Measurements from ENCODE around the gene IL17RA.
A peak's percentile ranks its signal among the peaks of the same experiment; 100 is the strongest.
"Not testable (repeated sequence)": the region's sequence is repeated elsewhere in the genome, so short reads cannot be mapped to it uniquely, and the experiment has no call there.

IL17RA gene

DNA sequence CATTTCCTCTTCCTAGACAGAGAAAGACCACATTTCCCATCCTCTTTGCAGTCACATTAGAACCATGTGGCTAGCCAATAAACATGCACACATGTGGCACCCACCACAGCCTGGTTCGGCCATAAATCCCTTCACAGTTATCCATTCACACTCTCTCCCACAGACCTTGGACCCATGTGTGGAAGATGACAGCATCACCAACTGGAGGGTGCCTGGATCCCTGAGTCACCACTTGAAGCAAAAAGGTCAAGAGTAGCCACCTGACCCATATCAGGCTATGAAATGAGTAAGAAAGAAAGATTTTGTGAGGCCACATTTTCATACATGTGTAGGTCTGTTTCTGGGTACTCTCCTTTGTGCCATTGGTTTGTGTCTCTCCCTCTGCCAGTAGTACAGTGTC, 45.4 kb downstream of the IL17RA start:
- DNase-seq = no peak

DNA sequence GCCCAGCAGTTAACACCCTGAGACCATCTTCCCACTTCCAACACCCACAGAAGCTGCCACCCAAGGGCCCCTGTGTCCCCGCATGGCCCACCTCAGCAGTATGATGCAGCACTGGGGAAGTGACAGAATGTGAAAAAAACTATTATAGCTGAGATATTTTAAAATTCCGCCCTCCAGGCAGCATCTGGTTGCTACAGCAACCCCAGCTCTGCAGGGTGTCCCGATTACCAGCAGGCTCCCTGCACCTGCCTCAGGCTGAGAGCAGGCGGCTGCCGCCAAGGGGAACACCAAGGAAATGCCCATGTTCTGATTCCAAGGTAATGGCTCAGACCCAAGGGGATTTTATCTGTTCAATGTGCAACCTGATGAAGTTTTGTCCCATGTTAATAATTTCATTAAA, 46.9 kb downstream of the IL17RA start:
- DNase-seq = peak; percentile 29

DNA sequence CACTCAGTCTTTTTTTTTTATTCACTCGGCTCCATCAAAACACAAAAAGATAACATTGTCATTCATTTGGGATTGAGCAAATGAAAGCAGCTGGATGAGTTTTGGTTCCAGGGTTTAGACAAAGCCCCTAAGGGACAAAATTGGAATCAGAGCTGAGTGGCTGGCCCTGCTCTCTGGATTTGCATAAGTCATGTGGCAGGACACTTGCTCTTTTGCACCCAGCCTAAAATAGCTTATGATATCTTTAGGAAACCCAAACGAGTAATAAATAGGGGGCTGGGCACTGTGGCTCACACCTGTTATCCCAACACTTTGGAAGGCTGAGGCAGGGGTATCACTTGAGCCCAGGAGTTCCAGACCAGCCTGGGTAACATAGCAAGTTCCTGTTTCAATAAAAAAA, 47.3 kb downstream of the IL17RA start:
- no peak for DNase-seq

DNA sequence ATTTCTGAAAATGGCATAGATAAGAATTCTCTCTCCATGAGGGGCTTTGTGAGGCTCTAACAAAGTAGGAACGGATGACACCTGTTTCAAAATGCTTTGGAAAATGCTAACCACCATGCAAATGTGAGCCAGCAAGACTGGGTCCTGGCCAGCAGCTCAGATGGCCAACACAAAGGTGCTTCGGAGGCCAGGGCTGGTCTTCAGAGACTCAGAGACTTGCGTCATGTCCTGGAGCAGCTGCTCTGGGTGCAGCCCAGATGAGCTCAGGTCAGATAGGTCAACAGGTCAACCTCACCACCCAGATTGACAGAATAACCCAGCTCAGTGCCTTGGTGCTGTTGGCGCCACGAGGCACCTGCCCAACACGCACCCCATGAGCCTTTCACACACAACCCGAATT, 48.3 kb downstream of the IL17RA start:
- no peak for DNase-seq

DNA sequence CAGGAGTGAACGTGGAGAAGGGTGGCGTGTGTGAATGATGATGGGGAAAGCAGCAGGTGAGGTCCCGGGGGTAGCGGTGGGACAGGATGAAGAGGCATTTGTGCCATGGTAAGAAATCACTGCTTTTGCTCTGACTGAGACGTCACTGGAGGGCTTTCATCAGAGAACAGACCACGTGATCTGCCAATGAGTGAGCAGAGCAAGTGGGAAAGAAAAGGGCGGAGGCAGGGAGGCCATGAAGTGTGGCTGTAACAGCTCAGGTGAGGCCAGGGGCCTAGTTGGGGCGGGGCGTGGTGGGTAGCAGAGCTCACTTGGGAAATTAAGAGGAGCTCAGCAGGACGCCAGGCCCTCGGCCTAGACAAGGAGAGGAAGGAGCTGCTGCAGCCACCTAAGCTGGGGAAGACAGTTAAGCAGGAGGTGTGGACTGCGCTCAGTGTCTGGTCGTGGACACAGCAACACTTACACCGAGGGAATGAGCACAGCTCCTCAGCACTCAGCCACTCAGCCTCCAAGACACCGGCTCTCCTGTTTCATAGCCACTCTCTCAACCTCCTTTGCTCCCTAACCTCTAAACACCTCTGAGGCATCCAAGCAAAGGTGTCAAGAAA, 50.5 kb downstream of the IL17RA start:
- no peak for DNase-seq

DNA sequence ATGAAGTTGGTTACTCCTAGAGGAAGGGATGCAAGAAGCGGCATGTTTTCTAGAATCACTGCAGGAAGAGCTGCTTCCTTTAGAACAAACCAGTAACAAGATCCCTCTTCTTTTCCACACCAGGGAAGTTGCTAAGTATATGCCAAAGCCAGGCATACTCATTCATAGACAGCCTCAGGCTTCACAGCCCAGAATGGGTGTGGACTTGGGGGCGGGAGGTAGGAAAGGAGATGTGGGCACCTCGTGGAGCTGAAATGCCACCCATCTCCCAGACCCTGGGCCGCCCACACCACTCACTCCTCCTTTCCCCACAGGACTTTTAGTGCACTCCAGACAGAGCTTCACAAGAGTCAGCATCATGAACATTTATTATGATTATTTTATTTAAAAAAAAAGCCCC, 52.4 kb downstream of the IL17RA start:
- DNase-seq = no peak

DNA sequence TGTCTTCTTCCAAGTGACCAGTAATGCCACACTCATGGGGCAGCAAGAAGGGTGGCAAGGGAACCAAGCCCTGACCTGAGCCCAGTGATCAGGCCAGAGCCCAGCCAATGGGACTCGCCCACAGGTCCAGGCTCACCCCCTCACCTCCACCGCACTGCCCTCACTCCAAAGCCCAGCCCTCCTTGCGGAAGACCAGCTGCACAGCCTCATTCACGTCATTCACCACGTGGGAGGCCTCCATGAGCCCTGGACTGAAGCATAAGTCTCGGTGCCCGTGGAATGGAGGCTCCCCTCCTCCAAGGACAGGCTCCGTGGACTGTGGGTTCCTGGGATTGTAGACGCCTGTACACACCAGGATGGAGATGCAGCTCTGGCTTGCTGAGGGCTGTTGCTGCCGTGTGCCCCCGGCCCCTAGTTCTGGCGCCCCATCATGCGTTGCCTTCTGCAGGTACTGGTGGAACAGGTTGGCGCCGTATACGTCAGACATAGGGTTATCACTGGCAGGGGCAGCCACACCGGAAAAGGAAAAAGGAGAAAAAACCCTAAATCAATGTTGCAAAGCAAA, 53.1 kb downstream of the IL17RA start:
- DNase-seq = no peak

DNA sequence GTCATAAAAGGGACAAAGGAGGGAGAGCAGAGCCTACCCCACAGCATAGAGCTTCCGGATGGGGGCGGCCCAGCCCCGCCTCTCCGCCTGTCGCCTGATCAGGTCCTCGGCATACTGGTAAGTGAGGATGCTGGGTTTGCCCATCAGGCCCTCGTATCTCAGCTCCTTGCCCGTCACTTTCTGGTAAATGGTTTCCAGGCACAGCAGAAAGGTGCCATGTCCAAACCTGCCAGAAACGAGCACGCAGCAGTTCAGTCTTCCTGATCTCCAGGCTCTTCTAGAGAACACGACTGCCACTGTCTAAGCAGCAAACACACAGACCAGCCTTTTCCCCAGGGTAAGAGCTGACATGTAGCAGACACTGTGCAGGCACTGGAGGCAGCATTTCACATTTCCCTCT, 53.7 kb downstream of the IL17RA start:
- DNase-seq = no peak

DNA sequence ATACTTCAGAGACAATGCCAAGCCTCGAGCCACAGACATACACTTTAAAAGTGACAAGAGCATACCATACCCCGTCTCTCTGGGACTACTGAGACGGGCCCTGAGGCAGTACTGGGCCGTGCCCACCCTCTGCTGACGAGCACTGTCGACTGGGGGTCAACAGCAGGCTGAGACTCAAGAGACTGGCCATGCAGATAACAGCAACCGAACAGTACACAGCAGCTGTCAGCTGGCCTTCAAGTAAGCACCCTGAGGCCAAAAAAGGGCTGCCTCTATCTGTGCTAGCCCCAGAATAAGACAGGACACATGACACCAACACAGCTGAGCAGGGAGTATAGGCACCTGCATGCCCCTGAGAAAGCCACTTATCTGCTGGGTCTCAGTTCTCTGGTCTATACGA, 55.2 kb downstream of the IL17RA start:
- DNase-seq = no peak

DNA sequence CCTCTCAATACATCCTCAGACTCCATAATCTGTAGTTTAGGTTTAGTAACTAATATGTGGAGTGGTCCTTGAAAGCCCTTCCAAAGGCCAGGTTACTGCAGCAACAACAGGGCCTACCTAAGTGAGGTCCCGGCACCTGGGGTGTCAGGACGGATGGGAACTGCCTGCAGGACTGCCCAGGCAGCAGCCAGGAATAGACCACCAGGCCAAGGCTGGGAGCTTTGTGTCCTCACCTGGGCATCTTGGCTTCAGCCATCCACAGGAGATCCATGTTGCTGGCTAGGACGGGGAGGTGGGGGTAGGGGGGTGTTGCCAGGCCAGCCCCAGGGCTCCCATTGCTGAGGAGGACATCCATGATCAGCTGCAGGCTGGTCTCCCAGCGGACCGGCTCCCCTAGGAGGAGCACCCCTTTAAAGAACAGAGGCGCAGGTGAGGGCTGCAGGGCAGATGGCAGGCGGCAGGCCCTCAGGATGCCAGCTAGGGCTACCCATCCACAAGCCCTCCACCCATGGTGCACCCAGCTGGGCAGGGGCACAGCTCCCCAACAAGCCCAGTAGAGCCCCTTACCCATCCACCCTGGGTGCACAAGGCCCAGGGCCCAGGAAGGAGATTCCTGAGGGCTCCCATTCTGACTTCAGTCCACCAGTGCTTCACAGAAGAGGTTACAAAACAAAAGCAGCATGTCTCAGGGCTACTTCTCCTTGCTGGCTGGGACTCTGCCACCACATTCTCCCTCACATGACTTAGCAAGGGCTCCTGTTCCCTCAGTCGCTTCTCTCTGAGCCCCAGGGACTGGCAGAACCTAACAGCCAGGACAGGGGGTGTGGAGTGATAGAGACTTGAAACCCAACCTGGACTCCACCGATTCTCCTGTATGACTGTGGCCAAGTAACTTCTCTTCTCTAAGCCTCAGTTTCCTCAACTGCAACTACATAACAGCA, 56.3 kb downstream of the IL17RA start:
- no peak for DNase-seq

DNA sequence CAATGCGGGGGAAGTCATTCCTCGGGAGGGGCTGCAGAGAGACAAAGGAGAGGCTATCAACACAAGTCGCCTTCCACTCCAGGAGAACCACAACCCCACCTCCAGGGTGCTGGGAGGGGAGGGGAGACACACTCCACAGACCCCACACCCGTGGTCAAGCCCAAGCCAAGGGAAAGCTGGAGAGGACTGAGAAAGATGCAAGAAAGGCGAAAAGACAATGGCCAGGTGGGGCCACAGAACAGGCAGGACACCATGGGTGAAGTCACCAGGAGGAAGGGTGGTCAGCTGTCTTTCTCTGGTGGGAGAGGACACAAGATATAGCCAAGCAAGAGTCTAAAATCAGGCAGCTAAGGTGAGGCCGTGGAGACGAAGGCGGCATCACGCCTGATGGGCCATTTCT, 58.3 kb downstream of the IL17RA start:
- DNase-seq = no peak

DNA sequence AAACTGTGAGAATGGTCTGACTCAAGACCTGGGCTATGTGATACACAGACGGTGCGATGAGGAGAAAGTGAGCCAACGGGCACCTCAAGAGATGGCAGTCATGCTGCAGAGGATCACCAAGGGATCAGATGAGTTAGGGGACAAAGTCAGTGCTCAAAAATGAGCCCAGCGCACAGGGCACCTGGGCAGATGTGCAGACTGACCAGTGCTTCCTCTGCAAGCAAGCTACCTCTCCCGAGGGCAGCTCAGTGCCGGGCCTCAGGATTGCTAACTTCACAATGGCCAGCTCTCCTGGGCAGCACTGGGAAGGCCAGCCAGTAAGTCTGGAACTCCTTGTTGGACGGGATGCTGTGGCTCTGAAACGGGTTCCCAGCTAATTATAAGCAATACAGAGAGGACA, 59.0 kb downstream of the IL17RA start:
- no peak for DNase-seq

DNA sequence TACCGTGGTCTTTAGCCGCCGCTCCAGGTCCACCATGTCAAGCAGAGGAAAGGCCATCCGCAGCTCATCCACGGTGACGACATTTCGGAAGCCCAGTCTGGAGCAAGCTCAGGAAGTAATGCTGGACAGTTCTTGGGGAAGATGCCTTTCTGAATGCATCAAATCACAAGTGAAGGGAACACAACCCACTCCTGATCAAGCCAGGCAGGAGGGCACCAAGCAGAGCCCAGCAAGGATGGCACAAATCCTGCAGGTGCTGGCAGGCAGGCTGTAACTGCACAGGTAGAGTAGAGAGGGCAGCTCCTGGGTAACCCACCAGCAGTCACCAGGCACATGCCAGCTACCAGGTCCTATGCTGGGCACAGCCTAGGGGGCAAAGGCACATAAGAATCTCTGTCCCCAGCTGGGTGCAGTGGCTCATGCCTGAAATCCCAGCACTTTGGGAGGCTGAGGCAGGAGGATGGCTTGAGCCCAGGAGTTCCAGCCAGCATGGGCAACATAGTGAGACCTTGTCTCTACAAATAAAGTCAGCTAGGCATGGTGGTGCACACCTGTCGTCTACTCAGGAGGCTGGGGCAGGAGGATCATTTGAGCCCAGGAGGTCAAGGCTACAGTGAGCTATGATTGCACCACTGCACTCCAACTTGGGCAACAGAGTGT, 60.4 kb downstream of the IL17RA start:
- DNase-seq = no peak

DNA sequence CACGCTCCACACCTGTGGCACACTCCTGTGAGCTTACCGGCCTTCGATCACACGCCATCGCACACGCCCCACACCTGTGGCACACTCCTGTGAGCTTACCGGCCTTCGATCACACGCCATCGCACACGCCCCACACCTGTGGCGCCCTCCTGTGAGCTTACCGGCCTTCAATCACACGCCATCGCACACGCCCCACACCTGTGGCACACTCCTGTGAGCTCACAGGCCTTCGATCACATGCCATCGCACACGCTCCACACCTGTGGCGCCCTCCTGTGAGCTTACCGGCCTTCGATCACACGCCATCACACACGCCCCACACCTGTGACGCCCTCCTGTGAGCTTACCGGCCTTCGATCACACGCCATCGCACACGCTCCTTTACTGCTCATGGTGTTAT, 62.7 kb downstream of the IL17RA start:
- not testable (repeated sequence) for DNase-seq

DNA sequence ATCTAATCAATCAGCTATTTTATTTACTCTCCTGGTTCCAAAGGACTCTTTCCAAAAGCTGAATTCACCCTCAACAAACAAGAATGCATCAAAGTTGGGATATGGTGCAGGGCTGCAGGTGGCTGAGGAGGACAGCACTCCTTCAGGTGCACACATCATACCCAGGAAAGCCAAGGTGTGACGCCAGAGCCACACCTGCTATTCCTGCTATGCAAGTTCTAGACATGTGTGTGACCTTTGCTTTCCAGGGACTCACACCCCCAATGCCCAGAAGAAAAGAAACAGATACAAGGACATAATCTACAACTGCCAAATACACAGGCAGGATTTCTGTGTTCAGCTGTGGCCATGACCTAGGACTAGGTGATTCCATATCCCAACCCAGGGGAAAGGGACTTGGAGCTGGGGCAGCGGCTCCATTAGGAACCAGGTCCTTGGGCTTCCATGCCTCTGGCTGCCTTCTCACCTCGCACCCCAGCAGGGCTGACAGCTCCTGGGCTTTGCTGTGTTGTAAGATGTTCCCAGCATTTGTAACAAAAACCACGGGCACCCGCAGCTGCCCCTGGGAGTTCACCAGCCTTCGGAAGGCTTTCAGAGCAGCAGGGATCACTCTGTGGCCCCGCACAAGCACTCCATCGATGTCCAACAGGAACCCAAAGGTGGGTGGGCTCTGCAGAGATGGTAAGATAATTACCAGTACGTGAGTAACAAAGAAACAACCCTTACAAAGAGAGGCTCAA, 64.4 kb downstream of the IL17RA start:
- DNase-seq = no peak

DNA sequence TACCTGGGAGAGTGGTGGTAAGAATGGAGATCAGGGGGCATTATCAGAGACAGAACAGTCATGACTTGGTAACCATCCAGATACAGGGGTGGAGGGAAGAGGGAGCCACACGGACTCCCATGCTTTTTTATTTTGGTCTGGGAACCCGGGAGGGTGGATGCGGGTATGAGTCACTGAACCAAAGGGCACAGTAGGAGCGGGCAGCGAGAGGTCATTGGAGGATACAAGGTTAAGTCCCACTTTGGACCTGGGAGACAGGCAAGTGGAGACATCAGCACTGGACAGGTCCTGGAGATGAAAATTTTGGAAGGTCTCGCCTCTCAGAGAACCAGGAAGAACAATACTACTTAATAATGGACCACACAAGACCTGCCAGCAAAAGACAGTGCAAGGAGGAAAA, 67.5 kb downstream of the IL17RA start:
- DNase-seq = no peak

DNA sequence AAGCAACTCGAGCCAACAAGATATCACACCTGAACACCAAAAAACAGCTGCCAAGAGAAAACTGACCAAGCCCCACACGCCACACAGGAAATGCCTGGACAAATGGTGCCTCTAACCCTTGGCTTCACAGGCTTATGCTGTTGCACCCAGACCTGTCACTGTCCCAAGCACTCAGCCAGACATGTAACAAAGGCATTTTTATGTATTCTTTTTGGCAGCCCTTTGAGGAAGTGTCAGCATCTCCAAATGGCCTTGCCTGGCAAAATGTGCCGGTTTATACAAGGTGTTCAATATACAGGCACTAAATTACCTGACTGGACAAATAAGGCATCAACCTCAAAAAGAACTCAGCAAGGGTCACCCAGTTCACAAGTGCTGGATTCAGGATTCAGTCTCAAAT, 68.2 kb downstream of the IL17RA start:
- no peak for DNase-seq

DNA sequence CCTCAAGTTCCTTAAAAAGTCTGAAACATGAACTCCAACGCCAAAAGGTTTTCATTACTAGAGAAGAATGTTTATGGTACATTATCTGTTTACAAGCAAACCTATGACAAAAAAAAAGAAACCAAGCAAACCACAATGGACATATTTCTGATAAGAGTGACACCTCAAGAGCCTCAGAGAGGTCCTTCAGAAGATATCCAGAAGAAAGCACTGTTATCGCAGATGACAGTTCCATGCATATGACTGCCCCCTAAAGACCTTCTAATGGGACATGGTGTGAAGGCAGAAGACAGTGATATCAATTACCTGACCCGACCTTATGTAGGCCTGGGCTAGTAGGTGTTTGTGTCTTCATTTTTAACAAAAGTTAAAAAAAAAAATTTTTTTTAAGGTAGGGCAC, 71.1 kb downstream of the IL17RA start:
- DNase-seq = no peak

DNA sequence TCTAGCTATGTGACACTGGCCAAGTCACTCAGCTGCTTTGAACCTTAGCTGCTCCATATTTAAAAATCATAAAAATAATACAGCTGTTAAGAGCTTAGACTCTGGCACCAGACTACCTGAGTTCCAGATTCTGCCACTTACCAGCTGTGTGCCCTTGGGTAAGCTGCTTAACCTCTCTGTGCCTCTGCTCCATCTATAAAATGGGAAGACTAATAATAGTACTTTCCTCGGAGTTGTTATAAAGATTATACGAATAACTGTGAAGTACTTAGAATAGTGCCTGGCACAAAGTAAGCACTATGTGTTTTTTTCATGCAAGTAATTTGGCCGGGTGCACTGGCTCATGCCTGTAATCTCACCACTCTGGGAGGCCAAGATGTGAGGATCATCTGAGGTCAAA, 72.9 kb downstream of the IL17RA start:
- no peak for DNase-seq

DNA sequence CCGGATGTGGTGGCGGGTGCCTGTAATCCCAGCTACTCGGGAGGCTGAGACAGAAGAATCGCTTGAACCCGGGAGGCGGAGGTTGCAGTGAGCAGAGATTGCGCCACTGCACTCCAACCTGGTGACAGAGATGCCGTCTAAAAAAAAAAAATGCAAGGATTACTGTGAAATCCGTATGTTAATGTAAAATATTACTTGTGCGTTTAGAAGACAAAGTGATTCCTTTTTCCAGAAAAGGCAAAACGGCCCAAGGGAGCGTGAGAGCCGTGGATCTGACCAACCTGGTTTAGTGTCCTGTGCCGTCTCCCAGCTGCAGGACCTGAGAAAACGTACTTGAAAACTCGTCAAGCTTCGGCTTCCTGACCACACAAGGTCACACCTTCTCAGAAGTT, 73.4 kb downstream of the IL17RA start:
- no peak for DNase-seq

DNA sequence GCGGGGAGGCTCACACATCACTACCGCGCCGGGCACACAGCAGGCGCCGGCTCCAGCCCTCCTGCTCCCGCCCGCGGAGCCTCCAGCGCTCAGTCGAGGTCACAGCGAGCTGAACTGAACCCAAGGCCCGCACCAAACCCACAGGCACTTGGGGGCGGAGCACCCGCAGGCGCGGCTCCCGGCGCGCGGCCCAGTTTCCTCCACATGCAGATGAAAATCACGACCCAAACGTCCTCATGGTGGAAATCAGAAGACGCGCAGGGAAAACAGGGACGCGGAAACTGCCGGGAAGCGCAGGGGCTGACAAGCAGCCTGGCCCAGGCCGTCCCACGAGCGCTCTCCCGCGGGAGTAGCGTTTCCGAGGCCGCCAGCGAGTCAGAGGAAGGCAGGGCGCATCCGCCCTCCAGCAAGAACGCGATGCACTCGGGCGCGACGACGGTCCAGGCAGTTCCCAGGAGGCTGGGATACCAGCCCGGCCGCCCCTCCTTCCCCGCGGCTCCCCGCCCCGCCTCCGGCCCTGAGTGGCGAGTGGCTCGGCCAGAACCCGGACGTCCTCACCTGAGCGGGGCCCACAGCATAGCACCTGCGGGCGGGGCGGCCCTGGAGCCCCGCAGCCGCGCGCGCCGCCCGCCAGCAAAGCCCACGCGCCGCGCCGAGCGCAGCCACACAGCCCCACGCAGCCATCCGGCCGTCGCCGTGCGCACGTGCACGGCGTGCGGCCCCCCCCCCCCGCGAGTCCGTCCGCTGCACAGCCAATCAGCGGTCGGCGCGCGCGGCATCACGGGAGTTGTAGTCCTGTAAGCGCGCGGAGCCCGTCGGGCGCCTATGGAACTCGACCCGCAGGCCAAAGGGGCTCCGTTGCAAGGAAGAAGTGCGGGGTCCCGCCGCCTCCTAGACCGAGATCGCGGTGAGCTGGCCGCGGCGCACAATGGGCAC, 74.0 kb downstream of the IL17RA start, which contains the start of gene HDHD5:
HDHD5 (minus strand) TSS at position 710 of the 936 bp plus-strand sequence; CDS start at position 684, 26 bp downstream.
- peak; percentile 80 for DNase-seq

DNA sequence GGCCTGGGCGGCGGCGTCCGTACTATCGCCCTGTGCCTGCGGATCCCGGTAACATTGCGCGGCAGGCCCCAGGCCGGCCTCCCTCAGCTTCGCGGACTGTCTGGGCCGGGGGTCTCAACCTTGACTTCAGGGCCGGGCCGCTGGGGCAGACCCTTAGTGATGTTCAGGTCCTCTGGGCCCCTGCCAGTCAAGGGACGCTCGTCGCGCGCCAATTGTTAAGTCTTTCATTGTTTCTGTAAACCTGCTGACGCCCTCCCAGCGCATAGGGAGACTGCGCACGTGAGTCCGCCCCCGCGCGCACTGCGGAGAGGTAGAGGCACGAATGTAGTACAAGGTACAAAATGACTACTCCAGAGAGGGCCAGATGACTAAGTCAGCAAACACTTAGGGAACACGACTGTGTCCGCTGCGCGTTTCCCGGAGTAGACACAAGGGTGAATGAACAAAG, 74.7 kb downstream of the IL17RA start:
- DNase-seq = peak; percentile 47
